ENCODE measurements around the gene SPINDOC. TPM values are rescaled to one million over a fixed set of nuclear protein-coding genes. Genes with fewer than 3 reads are reported as not detected.

Gene SPINDOC
- total RNA-seq, 1 donor from 2014 or later, result 32.2 TPM

DNA sequence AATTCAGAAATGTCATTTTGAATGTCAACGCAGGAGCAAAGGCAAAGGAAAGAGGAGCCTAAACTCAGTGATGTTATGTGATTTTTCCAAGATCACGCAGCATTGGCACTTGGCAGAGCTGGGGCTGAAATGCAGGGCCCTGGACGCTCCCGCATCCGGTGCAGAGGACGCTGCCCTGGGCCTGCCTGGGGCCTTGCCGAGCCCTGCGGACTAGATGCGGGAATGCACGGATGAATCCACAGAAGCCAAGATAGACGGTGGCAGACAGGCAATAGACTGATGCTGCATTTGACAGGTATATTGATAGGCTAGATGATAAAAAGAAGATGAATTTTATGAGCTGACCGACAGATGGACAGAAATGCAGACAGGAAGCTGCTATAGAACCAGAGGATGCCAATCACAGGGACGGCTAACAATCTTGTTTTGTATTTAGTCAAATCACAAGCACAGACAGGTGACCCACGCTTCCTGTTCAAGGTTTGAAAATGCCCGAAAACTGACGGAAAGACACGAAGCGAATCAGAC, 25.0 kb downstream of the SPINDOC start:
- H3K9me3 Mint-ChIP-seq (ENCODE audit: low read depth), result no peaks in the 10 kb centered on the region
- H3K4me1 Mint-ChIP-seq (ENCODE audit: low read depth), result peaks cover 44% of the 10 kb centered on the region
- H3K27me3 Mint-ChIP-seq (ENCODE audit: low read depth), result no peaks in the 10 kb centered on the region
- peak; percentile 76 for DNase-seq (ENCODE audit: low spot score)
- no peaks in the 10 kb centered on the region for H3K36me3 Mint-ChIP-seq (ENCODE audit: low read depth)
- peak overlapping the region; percentile 76 for H3K27ac Mint-ChIP-seq (ENCODE audit: unreplicated experiment)
- H3K4me3 Mint-ChIP-seq (ENCODE audit: unreplicated experiment), result peak overlapping the region; percentile 73
- TF ChIP-seq, protein P1, sequence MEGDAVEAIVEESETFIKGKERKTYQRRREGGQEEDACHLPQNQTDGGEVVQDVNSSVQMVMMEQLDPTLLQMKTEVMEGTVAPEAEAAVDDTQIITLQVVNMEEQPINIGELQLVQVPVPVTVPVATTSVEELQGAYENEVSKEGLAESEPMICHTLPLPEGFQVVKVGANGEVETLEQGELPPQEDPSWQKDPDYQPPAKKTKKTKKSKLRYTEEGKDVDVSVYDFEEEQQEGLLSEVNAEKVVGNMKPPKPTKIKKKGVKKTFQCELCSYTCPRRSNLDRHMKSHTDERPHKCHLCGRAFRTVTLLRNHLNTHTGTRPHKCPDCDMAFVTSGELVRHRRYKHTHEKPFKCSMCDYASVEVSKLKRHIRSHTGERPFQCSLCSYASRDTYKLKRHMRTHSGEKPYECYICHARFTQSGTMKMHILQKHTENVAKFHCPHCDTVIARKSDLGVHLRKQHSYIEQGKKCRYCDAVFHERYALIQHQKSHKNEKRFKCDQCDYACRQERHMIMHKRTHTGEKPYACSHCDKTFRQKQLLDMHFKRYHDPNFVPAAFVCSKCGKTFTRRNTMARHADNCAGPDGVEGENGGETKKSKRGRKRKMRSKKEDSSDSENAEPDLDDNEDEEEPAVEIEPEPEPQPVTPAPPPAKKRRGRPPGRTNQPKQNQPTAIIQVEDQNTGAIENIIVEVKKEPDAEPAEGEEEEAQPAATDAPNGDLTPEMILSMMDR (IDR thresholded peaks at IDR 0.05), result no peak

DNA sequence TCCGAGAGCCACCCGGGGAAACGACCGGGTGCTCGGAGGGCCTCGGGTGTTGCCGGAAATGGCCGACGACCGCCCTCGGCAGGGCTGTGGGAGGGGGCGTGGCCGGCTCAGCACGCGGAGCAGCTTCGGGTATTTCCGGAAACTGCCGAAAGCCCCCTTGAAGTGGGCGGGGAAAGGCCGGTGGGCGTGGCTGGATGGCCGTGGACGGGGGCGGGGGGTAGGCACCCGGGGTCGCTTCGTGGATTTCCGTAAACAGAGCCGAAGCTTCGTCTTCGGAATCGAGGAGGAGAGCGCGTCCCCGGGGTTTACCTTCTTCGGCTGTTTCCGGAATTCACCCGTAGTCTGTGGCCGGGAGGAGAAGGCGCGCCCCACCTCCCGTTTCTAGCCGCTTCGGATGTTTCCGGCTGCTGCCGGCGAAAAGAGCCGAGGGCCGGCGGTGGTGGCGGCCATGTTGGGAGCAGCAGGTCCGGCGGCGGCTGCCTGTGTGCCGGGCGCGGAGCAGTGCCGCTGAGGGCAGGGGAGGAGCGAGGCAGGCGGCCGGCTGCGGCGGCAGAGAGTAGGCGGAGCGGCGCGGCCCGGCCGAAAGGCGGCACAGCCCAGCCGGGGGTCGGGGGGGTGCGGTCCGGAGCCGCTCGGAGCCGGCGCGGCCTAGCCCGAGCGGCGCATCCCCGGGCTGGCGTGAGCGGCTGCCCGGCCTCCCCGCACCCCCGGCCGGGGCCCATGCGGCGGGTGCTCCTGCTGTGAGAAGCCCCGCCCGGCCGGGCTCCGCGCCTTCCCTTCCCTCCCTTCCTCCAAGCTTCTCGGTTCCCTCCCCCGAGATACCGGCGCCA, 25.6 kb downstream of the SPINDOC start, which contains the start of gene MARK2:
Gene MARK2, plus strand, starts transcription at position 433 of the 830 bp plus-strand sequence. Its CDS starts 397 bp downstream, at position 830.
- peak; percentile 99 for DNase-seq (ENCODE audit: low spot score)
- Mint-ChIP-seq H3K4me3 (ENCODE audit: unreplicated experiment) (peak within 1 kb of the TSS; percentile 93), H3K27me3 (ENCODE audit: low read depth) (no peaks in the 10 kb centered on the region), H3K36me3 (ENCODE audit: low read depth) (peaks cover 2% of the 10 kb centered on the region), H3K9me3 (ENCODE audit: low read depth) (no peaks in the 10 kb centered on the region), H3K27ac (ENCODE audit: unreplicated experiment) (peak within 1 kb of the TSS; percentile 84), H3K4me1 (ENCODE audit: low read depth) (peaks cover 47% of the 10 kb centered on the region)
- TF ChIP-seq, protein P1 (IDR thresholded peaks at IDR 0.05), result no peak

DNA sequence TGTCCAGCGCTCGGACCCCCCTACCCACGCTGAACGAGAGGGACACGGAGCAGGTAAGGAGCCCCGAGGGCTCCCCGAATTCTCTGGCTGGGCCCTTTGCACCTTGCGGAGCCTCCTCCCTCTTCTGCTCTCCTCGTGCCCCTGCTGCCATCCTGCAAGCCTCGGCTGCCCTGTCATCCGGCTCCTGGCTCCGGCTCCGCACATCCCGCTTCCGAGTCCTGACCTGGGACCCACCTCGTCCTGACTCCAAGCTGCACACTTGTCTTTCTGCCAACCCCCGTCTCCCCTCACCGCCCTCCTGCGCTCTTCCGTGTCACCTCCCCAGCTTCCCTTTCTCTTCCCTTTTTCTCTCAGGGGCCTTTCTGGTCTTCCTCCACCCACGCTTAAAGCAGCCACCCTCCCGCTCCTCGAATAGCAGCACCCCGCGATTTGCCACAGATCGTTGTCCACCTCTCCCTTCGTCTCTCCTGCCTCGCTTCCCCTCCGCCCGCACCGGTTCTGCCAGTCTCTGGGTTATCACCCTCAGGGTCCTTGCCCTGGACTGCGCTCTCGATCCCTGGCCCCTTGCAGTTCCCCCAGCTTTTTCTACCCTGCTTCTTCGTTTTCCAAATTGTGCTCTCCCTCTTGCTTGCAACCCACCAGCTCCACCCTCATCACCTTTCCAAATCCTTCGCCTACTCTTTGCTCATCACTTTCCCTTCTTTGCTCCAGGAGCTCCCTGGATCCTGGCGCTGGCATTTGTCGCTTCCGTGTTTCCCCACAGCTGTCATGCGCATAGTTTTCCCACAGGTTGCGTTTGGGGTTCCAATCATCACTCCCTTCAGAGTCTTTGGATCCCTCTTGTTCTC, 26.5 kb downstream of the SPINDOC start:
- peak overlapping the region; percentile 84 for H3K27ac Mint-ChIP-seq (ENCODE audit: unreplicated experiment)
- TF ChIP-seq, protein P1 (IDR thresholded peaks at IDR 0.05), result no peak
- H3K4me1 Mint-ChIP-seq (ENCODE audit: low read depth), result peaks cover 47% of the 10 kb centered on the region
- H3K36me3 Mint-ChIP-seq (ENCODE audit: low read depth), result peaks cover 2% of the 10 kb centered on the region
- DNase-seq (ENCODE audit: low spot score), result no peak
- no peaks in the 10 kb centered on the region for H3K9me3 Mint-ChIP-seq (ENCODE audit: low read depth)
- peak overlapping the region; percentile 93 for H3K4me3 Mint-ChIP-seq (ENCODE audit: unreplicated experiment)
- H3K27me3 Mint-ChIP-seq (ENCODE audit: low read depth), result no peaks in the 10 kb centered on the region

GRCh38 chr11:63840356-63841060, 27.3 kb downstream of the SPINDOC start:
- TF ChIP-seq, protein P1 (IDR thresholded peaks at IDR 0.05), result no peak
- Mint-ChIP-seq H3K27ac (ENCODE audit: unreplicated experiment) (peak overlapping the region; percentile 84), H3K27me3 (ENCODE audit: low read depth) (no peaks in the 10 kb centered on the region), H3K4me3 (ENCODE audit: unreplicated experiment) (peak overlapping the region; percentile 93), H3K9me3 (ENCODE audit: low read depth) (no peaks in the 10 kb centered on the region), H3K36me3 (ENCODE audit: low read depth) (peaks cover 2% of the 10 kb centered on the region), H3K4me1 (ENCODE audit: low read depth) (peaks cover 55% of the 10 kb centered on the region)
- peak; percentile 11 for DNase-seq (ENCODE audit: low spot score)
